HepG2 (cell line): Measurements from ENCODE around the gene UBAC2. TPM values are rescaled to one million over a fixed set of nuclear protein-coding genes. Genes with fewer than 3 reads are reported as not detected.

Experiments used
- ATAC-seq: fragments of 200-7000 bp; cut with Tn5 transposase; 3 replicates; pipeline ENCODE4 v1.9.1; 2020; ENCODE audit warnings: mild to moderate bottlenecking, moderate library complexity
- BruUV-seq: library from RNA; stranded (reverse); fragments of 400-500 nt; replicated peaks from 2 replicates; lab custom pipeline; 2021; lab: Mats Ljungman, UMichigan
- CTCF ChIA-PET: fragments of 300-600 bp; formaldehyde crosslinking; extraction: SDS; loops from one replicate; lab custom pipeline; 2021; ENCODE audit warnings: low total read pairs, inconsistent platforms, low intra/inter-chr PET ratio; lab: Yijun Ruan, JAX
- POLR2A ChIA-PET: fragments of 350-600 bp; sonication (Branson Sonifier 250); formaldehyde crosslinking; loops from one replicate; lab custom pipeline; 2020; ENCODE audit warnings: antibody characterized with exemption, inconsistent platforms; lab: Yijun Ruan, JAX
- DNase-seq: peaks from one replicate; pipeline ENCODE4 v3.0.0-alpha.2; 2015; ENCODE audit warnings: low spot score
- FAIRE-seq: peaks from 3 replicates; lab custom pipeline; 2011; peaks lifted over from hg19 to GRCh38; lab: Jason Lieb, UNC
- H2AFZ ChIP-seq: one replicate; pipeline ENCODE4 v1.6.1; 2011; ENCODE audit warnings: low read length, inconsistent platforms
- H3K27ac ChIP-seq: fragments of 300-600 bp; 3 replicates; pipeline ENCODE4 v1.8.0; 2011; ENCODE audit warnings: mixed run types, mild to moderate bottlenecking, mixed read lengths, low read length, inconsistent platforms; ENCODE audit not compliant: insufficient read depth; ENCODE audit errors: extremely low read length
- H3K27me3 ChIP-seq, 2 experiments: fragments of 200-600 bp in 1 of 2; 2 replicates in 1 of 2; 3 replicates in 1 of 2; pipeline versions ENCODE4 v1.6.0 to v1.8.0; 2011; ENCODE audit warnings: low read length in 2 of 2, mild to moderate bottlenecking in 2 of 2, moderate library complexity in 2 of 2, inconsistent platforms in 1 of 2; ENCODE audit not compliant: insufficient read depth in 2 of 2, control insufficient read depth in 1 of 2
- H3K36me3 ChIP-seq, 2 experiments: fragments of 200-600 bp in 1 of 2; replicated peaks in 1 of 2; 2 replicates in 1 of 2; 3 replicates in 1 of 2; pipeline versions ENCODE4 v1.5.1 to v1.8.0; 2011; ENCODE audit warnings: low read length in 2 of 2, inconsistent platforms in 1 of 2; ENCODE audit not compliant: insufficient read depth in 2 of 2, control insufficient read depth in 1 of 2
- H3K4me1 ChIP-seq: 2 replicates; pipeline ENCODE4 v1.5.1; 2012; ENCODE audit warnings: low read length, inconsistent platforms; ENCODE audit not compliant: insufficient read depth
- H3K4me2 ChIP-seq: 2 replicates; pipeline ENCODE4 v1.6.0; 2011; ENCODE audit warnings: low read depth, low read length, inconsistent platforms
- H3K4me3 ChIP-seq, 3 experiments: fragments of 200-600 bp in 1 of 3; sonication (generic), shearing (Covaris generic) in 1 of 3; replicated peaks in 1 of 3; 2 replicates each; pipeline ENCODE4 v1.5.1; 2011 to 2016; ENCODE audit warnings: low read length in 3 of 3, inconsistent platforms in 2 of 3, low read depth in 2 of 3, mild to moderate bottlenecking in 2 of 3, control low read depth in 1 of 3, mixed read lengths in 1 of 3; ENCODE audit not compliant: insufficient read depth in 1 of 3
- H3K79me2 ChIP-seq: one replicate; pipeline ENCODE4 v1.6.1; 2011; ENCODE audit warnings: low read length, inconsistent platforms; ENCODE audit not compliant: insufficient read depth
- H3K9ac ChIP-seq: 2 replicates; pipeline ENCODE4 v1.6.0; 2011; ENCODE audit warnings: mild to moderate bottlenecking, low read depth, low read length, inconsistent platforms; ENCODE audit not compliant: insufficient read depth
- H3K9me3 ChIP-seq: 2 replicates; pipeline ENCODE4 v1.5.1; 2012; ENCODE audit warnings: mild to moderate bottlenecking, low read length
- H4K20me1 ChIP-seq: 2 replicates; pipeline ENCODE4 v1.6.0; 2011; ENCODE audit warnings: inconsistent platforms, mild to moderate bottlenecking, low read length, moderate library complexity; ENCODE audit not compliant: insufficient read depth
- FOXP1 ChIP-seq, 2 experiments: fragments of 450-650 bp in 1 of 2; IDR thresholded peaks; 2 replicates each; pipeline ENCODE4 v1.6.1; 2017 to 2018; ENCODE audit warnings: antibody characterized with exemption in 1 of 2
- HCFC1 ChIP-seq: fragments of 150-350 bp; IDR thresholded peaks from 2 replicates; pipeline ENCODE4 v1.6.1; 2014; ENCODE audit warnings: low read depth, low read length
- IKZF4 ChIP-seq: sonication (generic); formaldehyde crosslinking; IDR thresholded peaks from 2 replicates; pipeline ENCODE4 v1.5.1; 2020; ENCODE audit warnings: borderline replicate concordance, mild to moderate bottlenecking, low read depth, missing genetic modification reagents; ENCODE audit errors: not compliant biosample characterization
- RBM22 ChIP-seq: fragments of 200-400 bp; formaldehyde crosslinking; optimal IDR thresholded peaks from 2 replicates; pipeline ENCODE3; 2017; ENCODE audit warnings: mild to moderate bottlenecking, low read length, moderate library complexity
- SMARCC2 ChIP-seq: fragments of 450-650 bp; IDR thresholded peaks from 2 replicates; pipeline ENCODE4 v1.6.1; 2017; ENCODE audit warnings: antibody characterized with exemption, mild to moderate bottlenecking
- TFE3 ChIP-seq: IDR thresholded peaks from 2 replicates; pipeline ENCODE4 v1.6.1; 2016
- UBTF ChIP-seq: sonication (generic); formaldehyde crosslinking; IDR thresholded peaks from 2 replicates; pipeline ENCODE4 v1.4.0; 2020; ENCODE audit warnings: mild to moderate bottlenecking, missing genetic modification reagents
- ZNF33B ChIP-seq: sonication (generic); formaldehyde crosslinking; IDR thresholded peaks from 2 replicates; pipeline ENCODE4 v1.5.1; 2020; ENCODE audit warnings: mild to moderate bottlenecking, missing genetic modification reagents
- ZNF574 ChIP-seq: sonication (generic); formaldehyde crosslinking; IDR thresholded peaks from 2 replicates; pipeline ENCODE4 v1.4.0; 2020; ENCODE audit warnings: missing genetic modification reagents
- ZNF780A ChIP-seq: sonication (generic); formaldehyde crosslinking; IDR thresholded peaks from 2 replicates; pipeline ENCODE4 v1.8.0; 2022; ENCODE audit warnings: mild to moderate bottlenecking, missing genetic modification reagents, moderate library complexity
- WGBS: methylation state at CpG from one replicate; pipeline ENCODE4 v1.1.6; 2017; ENCODE audit warnings: low lambda C conversion rate; 5-methylcytosine and 5-hydroxymethylcytosine counted together
- in situ Hi-C: cut with HindIII; loops from 2 replicates; pipeline ENCODE4 v1.10.0; 2017; ENCODE audit warnings: low pct_unique_long_range_greater_than_20kb; ENCODE audit not compliant: extremely low pct_ligation_motif_present
- intact Hi-C: fragments of 100-400 bp; cut with micrococcal nuclease; formaldehyde crosslinking; loops from one replicate; pipeline ENCODE4 v1.10.0; 2022; ENCODE audit not compliant: unreplicated experiment
- polyA plus RNA-seq, 8 experiments: library from polyadenylated mRNA; depleted of rRNA in 3 of 8; stranded (reverse) in 7 of 8; unstranded in 1 of 8; fragments of >200 nt; fragmentation: Illumina TruSeq in 4 of 8; extraction: Trizol in 4 of 8; gene quantifications; 2 replicates each; pipeline versions ENCODE4 v1.2.1 to v1.2.3, GENCODE V29; 2011 to 2016; ENCODE audit warnings: low read depth in 4 of 8, missing spikeins in 1 of 8, mixed read lengths in 1 of 8; ENCODE audit not compliant: insufficient read depth in 1 of 8
- total RNA-seq, 5 experiments: library from RNA; depleted of rRNA; stranded (reverse); fragments of >200 nt; fragmentation: Illumina TruSeq; extraction: Trizol; gene quantifications; 2 replicates each; pipeline ENCODE4 v1.2.3, GENCODE V29; 2016; ENCODE audit warnings: low read depth in 1 of 5

The UBAC2 gene
- total and polyA plus RNA-seq, 2 of the 13 experiments (the other 11 are each of a cell fraction or from before 2014, with no cell fraction given) = 61.3 to 80.8 TPM

GRCh38 chr13:99218545-99218944, 17.9 kb downstream of the UBAC2 start (continued):
- no peak for TF ChIP-seq FOXP1 (IDR thresholded peaks at IDR 0.05)
- no peak for TF ChIP-seq FOXP1 (CRISPR knock-in tag; IDR thresholded peaks at IDR 0.05)
- no peak for TF ChIP-seq ZNF780A (CRISPR knock-in tag)
- TF ChIP-seq ZNF33B (CRISPR knock-in tag) = no peak
- no peak for TF ChIP-seq HCFC1
- no peak for TF ChIP-seq IKZF4
- TF ChIP-seq ZNF574 = no peak
- no peak for TF ChIP-seq RBM22

GRCh38 chr13:99218969-99219368, 18.3 kb downstream of the UBAC2 start:
- intact Hi-C loops = no loop called here
- H4K20me1 ChIP-seq = peaks cover 3% of the 10 kb centered on the region
- 95% methylated on average over 2 of the region's 2 CpGs for WGBS

More at GRCh38 chr13:99218969-99219368, 18.3 kb downstream of the UBAC2 start:
- DNase-seq (no peak), FAIRE-seq (no peak)
- BruUV-seq = no TSS peak
- H3K27ac ChIP-seq = no peak overlapping the region
- CTCF ChIA-PET = no interaction called here
- POLR2A ChIA-PET = interaction anchor here (1.1 kb wide), 1 partner anchor 17 kb away, joined by 4 read pairs; no protein-coding TSS in a partner anchor
- TF ChIP-seq UBTF (CRISPR knock-in tag) = no peak
- no peak for TF ChIP-seq TFE3
- no peak for TF ChIP-seq SMARCC2
- TF ChIP-seq, all 625 proteins: peak for 0
- no peaks in the 10 kb centered on the region for H3K27me3 ChIP-seq
- H3K79me2 ChIP-seq = peaks cover 87% of the 10 kb centered on the region
- H3K36me3 ChIP-seq = peaks cover 0 to 11% of the 10 kb centered on the region in 2 experiments; a peak in 3 of 5 replicates
- no peak for ATAC-seq
- H3K4me2 ChIP-seq = no peak overlapping the region
- H3K4me1 ChIP-seq = no peaks in the 10 kb centered on the region
- no peak overlapping the region for H3K9ac ChIP-seq
- H3K4me3 ChIP-seq = no peak overlapping the region
- no peak overlapping the region for H2AFZ ChIP-seq
- in situ Hi-C loops = no loop called here
- no peaks in the 10 kb centered on the region for H3K9me3 ChIP-seq
